Measurements from ENCODE around the gene MAP3K1. TPM values are rescaled to one million over a fixed set of nuclear protein-coding genes. Genes with fewer than 3 reads are reported as not detected.

Gene MAP3K1
- total and polyA plus RNA-seq, 9 of the 15 experiments (the other 6 are each of a cell fraction or from before 2014, with no cell fraction given) = 3.9 to 13.9 (median 7.5) TPM

DNA sequence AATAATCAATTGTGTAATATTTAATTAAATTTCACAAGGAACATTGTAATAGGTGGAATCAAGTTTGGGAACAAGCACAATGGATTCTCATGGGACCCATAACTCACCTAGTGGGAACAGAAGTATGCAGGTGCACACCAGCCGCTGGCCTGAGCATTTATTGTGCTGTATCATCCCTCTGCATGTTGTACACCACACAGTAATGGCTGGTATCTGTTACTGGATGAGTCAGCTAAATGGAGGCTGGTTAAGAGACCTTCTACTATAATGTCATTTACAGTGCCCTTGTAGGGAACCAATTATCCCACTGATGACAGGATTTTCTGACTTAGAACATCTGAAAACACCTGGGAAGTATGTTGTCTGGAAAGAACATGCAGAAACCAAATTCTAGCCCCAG is 3.2 kb upstream of the MAP3K1 start:
- POLR2A ChIA-PET = no interaction called here
- H3K79me2 ChIP-seq (ENCODE audit: control insufficient read depth, insufficient read depth, low read length) = peaks cover 15% of the 10 kb centered on the region
- peak; percentile 69 to 80 (median 73) for DNase-seq (ENCODE audit: extremely low read depth in 1 of 4, low spot score in 3 of 4)
- H3K9me1 ChIP-seq (ENCODE audit: control insufficient read depth, insufficient read depth, low read length) = no peaks in the 10 kb centered on the region
- FAIRE-seq = peak; percentile 97
- peaks cover 18 to 30% of the 10 kb centered on the region in 2 experiments for H3K4me1 ChIP-seq (replicated peaks in 1 of 2; ENCODE audit: control insufficient read depth in 2 of 2, insufficient read depth in 2 of 2, low read length in 2 of 2)
- intact Hi-C loops (cut with micrococcal nuclease) (no loop called here), in situ Hi-C loops (cut with MboI) (no loop called here)
- CTCF ChIA-PET (ENCODE audit: low intra/inter-chr PET ratio) = no interaction called here
- no peaks in the 10 kb centered on the region for H3K9me3 ChIP-seq (replicated peaks; ENCODE audit: control insufficient read depth, insufficient read depth, low read depth, low read length)
- H4K20me1 ChIP-seq (replicated peaks; ENCODE audit: control insufficient read depth, insufficient read depth, low read length) = no peaks in the 10 kb centered on the region
- peak overlapping the region; percentile 49 for H2AFZ ChIP-seq (ENCODE audit: low read depth, low read length)
- WGBS (ENCODE audit: insufficient coverage, low coverage, missing lambda C conversion rate) = 8% methylated on average over 1 of the region's 1 CpG
- peak overlapping the region; percentile 59 for H3K27ac ChIP-seq (ENCODE audit: extremely low read depth, low read depth, low read length)
- ATAC-seq = peak; percentile 70
- H3K9ac ChIP-seq (ENCODE audit: insufficient read depth in 1 of 2, low read depth in 2 of 2, low read length in 2 of 2) = no peak overlapping the region; a peak in 1 of 4 replicates
- H3K36me3 ChIP-seq (ENCODE audit: control insufficient read depth, insufficient read depth, low read length) = no peaks in the 10 kb centered on the region
- BruUV-seq (replicated peaks) = no TSS peak
- no peak overlapping the region; the same call in 1 of the 2 replicates for H3K4me2 ChIP-seq (ENCODE audit: insufficient read depth, low read length)
- no peaks in the 10 kb centered on the region for H3K27me3 ChIP-seq (ENCODE audit: control insufficient read depth in 2 of 2, insufficient read depth in 2 of 2, low read length in 2 of 2)
- H3K4me3 ChIP-seq = no peak overlapping the region
- TF ChIP-seq GATAD2A (IDR thresholded peaks at IDR 0.05) = no peak
- no peak for TF ChIP-seq MXD1 (CRISPR knock-in tag; IDR thresholded peaks at IDR 0.05; ENCODE audit: borderline replicate concordance, poor library complexity, severe bottlenecking)
- no peak for TF ChIP-seq MGA (IDR thresholded peaks at IDR 0.05)
- no peak for TF ChIP-seq NR3C1 (CRISPR knock-in tag; IDR thresholded peaks at IDR 0.05)
- TF ChIP-seq, protein P1, sequence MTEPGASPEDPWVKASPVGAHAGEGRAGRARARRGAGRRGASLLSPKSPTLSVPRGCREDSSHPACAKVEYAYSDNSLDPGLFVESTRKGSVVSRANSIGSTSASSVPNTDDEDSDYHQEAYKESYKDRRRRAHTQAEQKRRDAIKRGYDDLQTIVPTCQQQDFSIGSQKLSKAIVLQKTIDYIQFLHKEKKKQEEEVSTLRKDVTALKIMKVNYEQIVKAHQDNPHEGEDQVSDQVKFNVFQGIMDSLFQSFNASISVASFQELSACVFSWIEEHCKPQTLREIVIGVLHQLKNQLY (CRISPR knock-in tag; conservative IDR thresholded peaks at IDR 0.05) = no peak
- no peak for TF ChIP-seq SMAD2 (IDR thresholded peaks at IDR 0.05; ENCODE audit: low read depth, low read length)
- no peak for TF ChIP-seq PHF21A (IDR thresholded peaks at IDR 0.05; ENCODE audit: borderline replicate concordance, low read depth)
- TF ChIP-seq NONO (IDR thresholded peaks at IDR 0.05; ENCODE audit: low read depth in 2 of 2, low read length in 1 of 2) = no peak
- TF ChIP-seq TAF7 (tag; IDR thresholded peaks at IDR 0.05) = no peak
- TF ChIP-seq NFRKB (IDR thresholded peaks at IDR 0.05; ENCODE audit: low read depth) = 0 out of 2 replicates have a peak, but pooled peaks have one; percentile 40
- TF ChIP-seq ZNF23 (CRISPR knock-in tag; IDR thresholded peaks at IDR 0.05) = no peak
